DOHH2 (cell line): ENCODE results near the gene SLC19A1.

Experiments
- H3F3A ChIP-seq: fragments of 200-600 bp; sonication (generic), shearing (Covaris generic); 2 replicates; pipeline ENCODE4 v1.6.0; 2016; ENCODE audit warnings: antibody characterized with exemption, mild to moderate bottlenecking; ENCODE audit not compliant: control insufficient read depth, insufficient read depth
- H3K27ac ChIP-seq: fragments of 200-600 bp; sonication (generic); 2 replicates; pipeline ENCODE4 v1.5.1; 2014; ENCODE audit warnings: low read depth, mild to moderate bottlenecking, low read length, moderate library complexity
- H3K27me3 ChIP-seq: fragments of 200-600 bp; sonication (generic); 2 replicates; pipeline ENCODE4 v1.6.1; 2014; ENCODE audit warnings: mild to moderate bottlenecking, low read length, mixed read lengths; ENCODE audit not compliant: control insufficient read depth
- H3K36me3 ChIP-seq: fragments of 200-600 bp; sonication (generic); 2 replicates; pipeline ENCODE4 v1.6.1; 2014; ENCODE audit warnings: mild to moderate bottlenecking, low read length, moderate library complexity, mixed read lengths; ENCODE audit not compliant: control insufficient read depth
- H3K4me1 ChIP-seq: fragments of 200-600 bp; sonication (generic); 2 replicates; pipeline ENCODE4 v1.6.1; 2014; ENCODE audit warnings: mild to moderate bottlenecking, low read length, mixed read lengths; ENCODE audit not compliant: control insufficient read depth
- H3K4me2 ChIP-seq: fragments of 200-600 bp; sonication (generic); 2 replicates; pipeline ENCODE4 v1.6.0; 2014; ENCODE audit warnings: mild to moderate bottlenecking, low read length, moderate library complexity
- H3K4me3 ChIP-seq: fragments of 200-600 bp; sonication (generic); 2 replicates; pipeline ENCODE4 v1.5.1; 2014; ENCODE audit warnings: mild to moderate bottlenecking, low read length, mixed read lengths
- H3K79me2 ChIP-seq: fragments of 200-600 bp; sonication (generic); 2 replicates; pipeline ENCODE4 v1.6.1; 2014; ENCODE audit warnings: mild to moderate bottlenecking, low read length, mixed read lengths; ENCODE audit not compliant: control insufficient read depth
- H3K9me2 ChIP-seq: fragments of 200-600 bp; sonication (generic); replicated peaks from 2 replicates; pipeline ENCODE4 v1.6.1; 2014; ENCODE audit warnings: mild to moderate bottlenecking, low read length, mixed read lengths; ENCODE audit not compliant: control insufficient read depth
- H3K9me3 ChIP-seq: fragments of 200-600 bp; sonication (generic); 2 replicates; pipeline ENCODE4 v1.6.1; 2014; ENCODE audit warnings: antibody characterized with exemption, low read length, mixed read lengths; ENCODE audit not compliant: control insufficient read depth, insufficient read depth
- H4K20me1 ChIP-seq: fragments of 200-600 bp; sonication (generic); 2 replicates; pipeline ENCODE4 v1.6.0; 2014; ENCODE audit warnings: low read depth, mild to moderate bottlenecking, antibody characterized with exemption, low read length, moderate library complexity; ENCODE audit not compliant: control insufficient read depth, insufficient read depth
- EZH2phosphoT487 ChIP-seq: fragments of 200-600 bp; sonication (generic); IDR thresholded peaks from 2 replicates; pipeline ENCODE4 v1.6.1; 2017; ENCODE audit warnings: borderline replicate concordance, mild to moderate bottlenecking, antibody characterized with exemption, low read length, moderate library complexity, mixed read lengths
- TF ChIP-seq, protein P1 (sequence below): fragments of 200-600 bp; sonication (generic); IDR thresholded peaks from one replicate; pipeline ENCODE4 v1.5.1; 2014; ENCODE audit warnings: antibody characterized with exemption, mild to moderate bottlenecking, low read depth, low read length; ENCODE audit not compliant: poor library complexity, severe bottlenecking

Gene SLC19A1

DNA sequence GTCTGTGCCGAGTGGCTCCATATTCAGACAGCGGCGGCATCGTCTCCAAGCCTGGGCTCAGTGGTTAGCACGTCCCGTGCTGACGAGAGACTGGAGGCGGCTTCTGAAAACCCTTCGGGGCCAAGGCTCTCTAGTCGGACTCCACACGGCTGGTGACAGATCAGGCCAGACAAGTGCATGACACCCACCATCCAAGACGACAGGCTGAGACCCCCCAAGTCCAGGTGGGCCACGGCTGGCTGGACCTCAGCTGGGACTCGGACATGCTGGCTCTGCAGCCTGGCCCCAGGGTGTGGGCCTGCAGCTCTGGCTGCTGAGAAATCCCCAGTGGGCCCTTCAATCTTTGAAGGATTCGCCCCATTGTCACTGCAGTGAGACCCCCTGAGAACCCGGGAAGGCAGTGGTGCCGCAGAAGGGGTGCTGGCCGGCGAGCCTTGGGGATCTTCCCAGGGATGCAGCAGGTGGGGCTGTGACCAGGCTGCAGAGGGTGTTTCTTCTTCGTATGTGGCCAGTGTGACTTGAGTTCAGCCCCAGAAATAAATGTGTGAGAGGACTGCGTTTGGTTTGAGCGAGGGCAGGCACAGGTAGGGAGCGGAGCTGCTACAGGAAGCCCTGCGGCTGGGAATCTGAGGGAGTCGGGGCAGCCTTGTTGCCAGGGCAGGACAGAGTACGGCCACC lies 15.9 kb upstream of the SLC19A1 start:
- H3K4me3 ChIP-seq = no peak overlapping the region
- H3K36me3 ChIP-seq = no peaks in the 10 kb centered on the region
- peaks cover 16% of the 10 kb centered on the region for H3K4me1 ChIP-seq
- no peaks in the 10 kb centered on the region for H3K79me2 ChIP-seq
- H3K27me3 ChIP-seq = peaks cover 6% of the 10 kb centered on the region
- H3K4me2 ChIP-seq = no peak overlapping the region
- H4K20me1 ChIP-seq = no peaks in the 10 kb centered on the region
- no peaks in the 10 kb centered on the region for H3K9me3 ChIP-seq
- H3K9me2 ChIP-seq = no peaks in the 10 kb centered on the region
- H3F3A ChIP-seq = no peaks in the 10 kb centered on the region
- no peak for TF ChIP-seq EZH2phosphoT487
- TF ChIP-seq, protein P1, sequence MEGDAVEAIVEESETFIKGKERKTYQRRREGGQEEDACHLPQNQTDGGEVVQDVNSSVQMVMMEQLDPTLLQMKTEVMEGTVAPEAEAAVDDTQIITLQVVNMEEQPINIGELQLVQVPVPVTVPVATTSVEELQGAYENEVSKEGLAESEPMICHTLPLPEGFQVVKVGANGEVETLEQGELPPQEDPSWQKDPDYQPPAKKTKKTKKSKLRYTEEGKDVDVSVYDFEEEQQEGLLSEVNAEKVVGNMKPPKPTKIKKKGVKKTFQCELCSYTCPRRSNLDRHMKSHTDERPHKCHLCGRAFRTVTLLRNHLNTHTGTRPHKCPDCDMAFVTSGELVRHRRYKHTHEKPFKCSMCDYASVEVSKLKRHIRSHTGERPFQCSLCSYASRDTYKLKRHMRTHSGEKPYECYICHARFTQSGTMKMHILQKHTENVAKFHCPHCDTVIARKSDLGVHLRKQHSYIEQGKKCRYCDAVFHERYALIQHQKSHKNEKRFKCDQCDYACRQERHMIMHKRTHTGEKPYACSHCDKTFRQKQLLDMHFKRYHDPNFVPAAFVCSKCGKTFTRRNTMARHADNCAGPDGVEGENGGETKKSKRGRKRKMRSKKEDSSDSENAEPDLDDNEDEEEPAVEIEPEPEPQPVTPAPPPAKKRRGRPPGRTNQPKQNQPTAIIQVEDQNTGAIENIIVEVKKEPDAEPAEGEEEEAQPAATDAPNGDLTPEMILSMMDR = no peak
- H3K27ac ChIP-seq = no peak overlapping the region

DNA sequence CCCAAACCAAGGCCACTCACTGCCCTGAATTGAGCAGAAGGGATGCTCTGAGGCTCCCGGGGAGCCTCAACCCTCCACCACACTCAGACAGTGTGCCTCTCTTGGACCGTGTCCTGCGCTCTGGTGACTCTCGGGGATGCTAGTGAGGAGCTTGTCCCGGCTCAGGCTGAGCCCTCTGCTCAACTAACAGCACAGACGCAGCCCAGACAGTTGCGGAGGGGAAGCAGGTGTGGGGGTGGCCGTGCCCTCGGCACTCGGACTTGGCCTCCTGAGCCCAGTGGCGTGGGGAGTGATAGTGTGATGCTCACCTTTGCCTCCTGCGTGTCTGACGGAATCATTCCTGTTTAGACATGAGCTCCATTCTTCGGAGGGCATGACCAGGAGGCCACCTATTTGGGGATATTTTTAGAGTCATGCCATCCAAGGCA lies 15.4 kb upstream of the SLC19A1 start:
- H3F3A ChIP-seq = no peaks in the 10 kb centered on the region
- no peak overlapping the region for H3K4me2 ChIP-seq
- no peaks in the 10 kb centered on the region for H3K79me2 ChIP-seq
- no peak overlapping the region for H3K4me3 ChIP-seq
- no peaks in the 10 kb centered on the region; the same call in 1 of the 2 replicates for H4K20me1 ChIP-seq
- no peaks in the 10 kb centered on the region for H3K9me3 ChIP-seq
- no peaks in the 10 kb centered on the region for H3K9me2 ChIP-seq
- H3K36me3 ChIP-seq = no peaks in the 10 kb centered on the region
- peaks cover 16% of the 10 kb centered on the region for H3K4me1 ChIP-seq
- H3K27ac ChIP-seq = no peak overlapping the region
- TF ChIP-seq, protein P1 = no peak
- no peak for TF ChIP-seq EZH2phosphoT487
- peaks cover 11% of the 10 kb centered on the region for H3K27me3 ChIP-seq

DNA sequence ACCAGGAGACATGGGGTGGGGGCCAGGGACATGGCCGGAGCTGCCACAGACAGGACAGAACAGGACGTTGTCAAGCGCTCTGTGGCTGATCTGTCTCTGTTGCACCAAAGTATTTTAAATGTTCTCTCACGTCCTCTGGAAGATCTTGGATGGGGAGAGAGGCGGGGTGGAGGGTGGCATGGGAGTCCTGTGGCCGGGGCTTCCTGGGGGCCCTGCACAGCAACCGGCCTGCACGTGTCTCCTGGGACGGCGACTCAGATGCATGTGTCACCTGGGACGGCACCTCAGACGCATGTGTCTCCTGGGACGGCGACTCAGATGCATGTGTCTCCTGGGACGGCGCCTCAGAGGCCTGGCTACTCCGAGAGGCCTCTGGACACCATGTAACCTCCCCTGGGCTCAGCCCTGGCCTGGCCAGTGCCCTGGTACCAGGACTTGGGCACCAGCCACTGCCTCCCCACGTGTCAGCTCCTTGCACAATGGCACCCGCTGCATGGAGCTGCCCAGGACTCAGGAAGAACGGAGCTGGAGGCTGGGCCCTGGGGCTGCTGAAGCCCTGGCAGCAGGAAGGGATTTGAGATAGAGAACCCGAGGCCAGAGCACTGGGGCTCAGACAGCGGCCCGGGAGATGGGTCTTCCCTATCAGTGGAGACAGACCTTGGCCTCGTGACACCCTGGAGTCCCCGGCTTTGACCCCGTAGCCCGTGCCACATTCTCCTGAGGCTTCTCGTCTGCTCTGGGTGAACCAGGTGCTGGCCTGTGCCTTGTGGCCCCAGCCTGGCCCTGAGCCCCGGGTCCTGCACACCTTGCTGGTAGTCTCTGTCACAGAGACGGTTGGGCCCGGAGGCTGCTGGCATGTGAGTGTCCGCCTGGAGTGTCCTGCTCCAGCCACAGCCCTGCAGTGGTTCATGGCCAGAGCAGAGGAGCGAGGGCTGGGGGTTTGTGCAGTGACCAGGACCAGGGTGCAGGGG lies 14.7 kb upstream of the SLC19A1 start:
- Histone ChIP-seq H3K9me2 (no peaks in the 10 kb centered on the region), H3K4me3 (no peak overlapping the region), H3K4me1 (peaks cover 19% of the 10 kb centered on the region), H3K36me3 (no peaks in the 10 kb centered on the region), H3K27ac (no peak overlapping the region), H3K4me2 (no peak overlapping the region), H3F3A (no peaks in the 10 kb centered on the region), H4K20me1 (peaks cover 6% of the 10 kb centered on the region), H3K79me2 (no peaks in the 10 kb centered on the region), H3K27me3 (peaks cover 18% of the 10 kb centered on the region), H3K9me3 (no peaks in the 10 kb centered on the region)
- no peak for TF ChIP-seq EZH2phosphoT487
- TF ChIP-seq, protein P1 = no peak
